Measurements from ENCODE around the gene DLGAP1. TPM values are rescaled to one million over a fixed set of nuclear protein-coding genes. Genes with fewer than 3 reads are reported as not detected.
"Not testable (repeated sequence)": the region's sequence is repeated elsewhere in the genome, so short reads cannot be mapped to it uniquely, and the experiment has no call there.

DLGAP1 gene
- total RNA-seq, 1 donor from 2014 or later: 0.86 TPM

DNA sequence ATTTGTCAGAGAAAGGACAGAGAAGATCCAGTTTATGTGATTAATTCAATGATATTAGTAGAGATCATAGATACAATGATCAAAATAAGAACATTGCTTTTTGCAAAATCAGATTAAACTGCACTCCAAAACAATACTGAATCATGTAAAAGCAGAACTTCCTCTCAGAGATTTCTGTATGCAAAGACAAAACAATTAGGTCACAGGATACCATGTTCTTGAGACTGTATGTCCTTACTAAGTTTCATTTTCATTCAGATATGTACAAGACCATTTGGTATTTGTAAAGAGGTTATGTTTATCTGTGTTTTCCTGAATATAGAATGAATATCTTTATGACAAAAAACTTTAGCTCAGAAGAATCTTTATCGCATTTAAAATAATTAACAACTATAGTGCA lies 161.8 kb downstream of the DLGAP1 start:
- intact Hi-C loops (cut with micrococcal nuclease): no loop called here

- intact Hi-C loops (cut with micrococcal nuclease): no loop called here
Measured at GRCh38 chr18:4292696-4293095, 162.4 kb downstream of the DLGAP1 start.

DNA sequence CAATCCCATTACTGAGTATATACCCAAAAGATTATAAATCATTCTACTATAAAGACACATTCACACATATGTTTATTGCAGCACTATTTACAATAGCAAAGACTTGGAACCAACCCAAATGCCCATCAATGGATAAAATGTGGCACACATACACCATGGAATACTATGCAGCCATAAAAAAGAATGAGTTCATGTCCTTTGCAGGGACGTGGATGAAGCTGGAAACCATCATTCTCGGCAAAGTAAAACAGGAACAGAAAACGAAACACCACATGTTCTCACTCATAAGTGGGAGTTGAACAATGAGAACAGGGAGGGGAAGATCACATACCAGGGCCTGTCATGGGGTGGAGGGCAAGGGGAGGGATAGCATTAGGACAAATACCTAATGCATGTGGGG lies 167.8 kb downstream of the DLGAP1 start:
- intact Hi-C loops (cut with micrococcal nuclease): not testable (repeated sequence)

GRCh38 chr18:4286256-4286655 lies 168.9 kb downstream of the DLGAP1 start:
- intact Hi-C loops (cut with micrococcal nuclease): no loop called here

DNA sequence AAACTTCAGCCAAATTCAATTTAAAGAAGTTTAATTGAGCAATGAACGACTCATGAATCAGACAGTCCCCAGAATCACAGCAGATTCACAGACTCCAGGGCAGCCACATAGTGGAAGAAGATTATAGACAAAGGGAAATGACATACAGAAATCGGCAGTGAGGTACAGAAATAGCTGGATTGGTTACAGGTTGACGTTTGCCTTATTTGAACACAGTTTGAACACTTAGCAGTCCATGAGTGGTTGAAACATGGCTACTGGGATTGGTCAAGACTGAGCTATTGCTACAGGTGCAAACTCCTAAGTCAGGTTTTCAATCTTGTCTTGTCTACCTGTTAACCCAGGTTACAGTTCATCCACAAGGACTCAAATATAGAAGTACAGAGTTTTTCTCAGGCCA lies 169.6 kb downstream of the DLGAP1 start:
- intact Hi-C loops (cut with micrococcal nuclease): no loop called here

DNA sequence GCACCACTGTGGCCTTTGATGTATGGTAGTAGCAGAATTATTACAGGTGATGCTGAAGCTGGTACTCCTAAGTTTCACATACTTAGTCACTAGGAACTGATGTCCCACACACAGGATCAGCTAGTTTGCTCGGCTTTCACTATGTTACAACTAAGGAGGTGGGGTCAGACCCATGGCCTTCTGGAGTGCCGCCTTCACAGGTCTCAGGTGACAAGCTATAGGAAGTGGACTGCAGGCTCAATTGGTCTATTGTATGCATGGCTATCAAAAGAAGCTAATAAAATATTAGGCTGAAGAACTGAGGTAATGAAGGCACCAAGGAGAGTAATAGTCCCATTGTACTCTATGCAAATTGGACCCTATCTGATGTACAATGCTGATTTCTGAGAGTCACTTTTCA lies 170.6 kb downstream of the DLGAP1 start:
- intact Hi-C loops (cut with micrococcal nuclease): no loop called here

- intact Hi-C loops (cut with micrococcal nuclease): no loop called here
Measured at GRCh38 chr18:4283746-4284291, 171.3 kb downstream of the DLGAP1 start.

GRCh38 chr18:4282954-4283353 lies 172.2 kb downstream of the DLGAP1 start:
- intact Hi-C loops (cut with micrococcal nuclease): no loop called here

- intact Hi-C loops (cut with micrococcal nuclease): no loop called here
Measured at GRCh38 chr18:4276953-4277585, 178.0 kb downstream of the DLGAP1 start.

GRCh38 chr18:4271952-4272351 lies 183.2 kb downstream of the DLGAP1 start:
- intact Hi-C loops (cut with micrococcal nuclease): no loop called here

DNA sequence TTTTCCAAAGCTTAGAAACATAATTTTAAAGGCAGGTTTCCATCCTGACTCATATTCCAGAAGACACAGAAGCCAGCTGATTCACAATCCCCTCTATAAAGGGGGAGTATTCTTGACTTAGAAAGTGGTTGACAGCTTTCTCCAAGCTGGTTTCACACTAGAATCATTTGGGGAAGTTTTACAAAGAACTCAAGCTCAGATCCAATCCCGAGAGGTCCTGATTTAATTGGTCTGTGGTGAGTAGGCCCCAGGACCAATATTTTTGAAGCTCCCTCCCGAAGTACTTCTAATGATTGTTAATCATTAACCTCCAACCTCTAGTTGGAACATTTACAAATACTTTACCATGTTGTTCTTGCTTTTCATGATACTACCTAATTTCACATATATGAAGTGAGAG lies 184.1 kb downstream of the DLGAP1 start:
- intact Hi-C loops (cut with micrococcal nuclease): no loop called here

- intact Hi-C loops (cut with micrococcal nuclease): no loop called here
Measured at GRCh38 chr18:4270016-4270415, 185.1 kb downstream of the DLGAP1 start.

- intact Hi-C loops (cut with micrococcal nuclease): no loop called here
Measured at GRCh38 chr18:4267641-4268040, 187.5 kb downstream of the DLGAP1 start.

GRCh38 chr18:4264347-4264791 lies 190.7 kb downstream of the DLGAP1 start:
- intact Hi-C loops (cut with micrococcal nuclease): no loop called here

DNA sequence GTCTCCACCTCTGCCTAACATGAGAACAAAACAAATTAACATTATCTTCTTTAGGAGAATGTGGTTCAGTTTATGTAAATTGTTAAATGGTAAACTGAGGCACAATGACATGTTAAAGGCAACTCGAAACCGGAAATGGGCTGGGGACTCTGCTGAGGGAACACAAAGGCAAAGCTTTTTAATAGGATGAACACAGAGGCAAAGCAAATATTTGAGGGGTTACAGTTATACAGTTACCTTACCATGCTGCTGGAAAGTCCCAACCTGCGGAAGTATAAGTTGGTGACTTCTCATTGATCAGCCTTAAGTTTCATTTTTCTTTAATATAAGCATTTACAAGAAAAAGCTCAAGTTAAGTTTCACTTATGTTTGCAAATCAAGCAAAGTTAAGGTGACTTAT lies 195.0 kb downstream of the DLGAP1 start:
- intact Hi-C loops (cut with micrococcal nuclease): no loop called here

DNA sequence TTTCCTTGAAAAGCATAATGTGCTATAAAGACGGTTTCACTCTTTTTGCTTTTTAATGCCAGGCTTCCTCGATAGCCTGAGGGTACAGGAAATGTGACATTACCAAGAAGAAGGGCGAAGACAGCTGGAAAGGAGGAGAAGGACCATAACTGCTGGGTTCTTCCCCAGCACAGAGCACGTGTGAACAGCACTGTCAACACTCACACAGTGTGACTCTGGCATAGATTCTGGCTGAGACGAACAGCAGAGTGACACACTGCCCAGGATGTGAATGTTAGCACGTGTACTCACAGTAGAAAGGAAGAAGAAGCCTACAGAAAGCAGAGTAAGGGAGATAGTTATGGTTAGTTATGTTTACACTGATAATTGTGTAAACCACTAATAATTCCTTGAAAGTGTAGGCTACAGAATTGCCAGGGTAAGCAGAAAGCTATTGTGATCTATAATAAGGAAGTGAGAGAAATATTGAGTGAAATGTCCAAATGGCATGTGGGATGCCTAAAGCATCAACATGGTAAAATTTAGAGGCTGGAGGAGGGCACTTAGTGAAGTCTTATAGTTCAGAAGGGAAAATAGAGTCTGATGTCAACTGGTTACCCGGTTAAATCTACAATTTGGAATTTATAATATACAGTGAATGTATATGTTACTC lies 198.2 kb downstream of the DLGAP1 start:
- intact Hi-C loops (cut with micrococcal nuclease): no loop called here

GRCh38 chr18:4254840-4255239 lies 200.3 kb downstream of the DLGAP1 start:
- intact Hi-C loops (cut with micrococcal nuclease): no loop called here

DNA sequence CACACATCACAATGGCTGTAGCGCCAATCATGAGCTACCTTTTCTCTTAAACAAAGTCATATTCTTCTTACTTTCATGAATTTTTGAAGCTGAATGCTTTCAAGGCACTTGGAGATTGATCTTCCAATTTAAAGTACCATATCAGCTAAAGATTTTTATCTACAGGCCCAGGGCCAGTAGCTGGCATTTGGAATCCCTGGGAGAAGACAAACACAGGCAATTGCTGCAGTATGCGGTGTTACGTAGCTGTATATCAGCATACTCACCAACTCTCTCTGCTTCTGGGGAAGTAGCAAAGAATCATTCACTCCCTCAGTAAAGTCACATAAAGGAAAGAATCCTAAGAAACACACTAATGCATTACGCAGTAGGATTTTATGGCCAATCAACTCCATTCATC lies 202.3 kb downstream of the DLGAP1 start:
- intact Hi-C loops (cut with micrococcal nuclease): no loop called here

- intact Hi-C loops (cut with micrococcal nuclease): no loop called here
Measured at GRCh38 chr18:4251873-4252272, 203.2 kb downstream of the DLGAP1 start.

- intact Hi-C loops (cut with micrococcal nuclease): no loop called here
Measured at GRCh38 chr18:4251206-4251605, 203.9 kb downstream of the DLGAP1 start.

- intact Hi-C loops (cut with micrococcal nuclease): no loop called here
Measured at GRCh38 chr18:4250141-4250540, 205.0 kb downstream of the DLGAP1 start.

DNA sequence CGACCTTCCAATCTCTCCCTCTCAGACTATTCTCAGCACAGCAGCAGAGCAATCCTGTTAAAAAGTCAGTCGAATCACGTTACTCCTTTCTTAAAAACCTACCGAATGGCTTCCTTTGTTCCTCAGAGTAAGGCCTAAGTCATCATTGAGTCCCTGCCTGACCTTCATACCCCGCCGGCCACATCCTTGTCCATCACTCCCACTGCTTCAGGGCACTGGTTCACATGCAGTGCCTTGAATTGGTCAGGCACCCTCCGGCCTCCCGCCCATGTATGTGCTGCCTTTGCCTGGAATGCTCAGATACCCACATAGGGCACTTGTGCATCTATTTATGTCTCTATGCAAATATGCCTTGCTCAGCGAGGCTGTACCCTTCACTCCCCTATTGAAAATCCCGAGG lies 206.4 kb downstream of the DLGAP1 start:
- intact Hi-C loops (cut with micrococcal nuclease): no loop called here

- intact Hi-C loops (cut with micrococcal nuclease): no loop called here
Measured at GRCh38 chr18:4246374-4246773, 208.7 kb downstream of the DLGAP1 start.
